Posterior vena cava (tissue), 2 donors: Measurements from ENCODE around the gene MYO5A. TPM values are rescaled to one million over a fixed set of nuclear protein-coding genes. Genes with fewer than 3 reads are reported as not detected.

Source experiments
- microRNA-seq, 2 donors: library from miRNA; unstranded; fragments of <30 nt; microRNA quantifications; one replicate each; pipeline ENCODE4 v1.2.0, GENCODE V29; 2020 to 2021; ENCODE audit warnings: borderline microRNAs expressed in 2 of 2
- total RNA-seq, 2 donors: library from RNA; stranded (reverse); fragmentation: NEBNext Ultra II Directional; extraction: Animal tissue kit (Norgen Biotek cat#: 25700); gene quantifications; one replicate each; pipeline ENCODE4 v1.2.1, GENCODE V29; 2021
- donor health status: DM: yes; HTN: yes; CAD: no.
- donor health status: DM: yes; HTN: yes; CAD: no.

MYO5A gene
- total RNA-seq, 2 donors from 2014 or later = 42.3 to 44.7 TPM

Small RNA genes lying within 50 kb of the gene (microRNA-seq; reads per million reads assigned to microRNA genes)
- gene MIR1266 = 0 reads per million in 2 donors

Other genes with a start within 250 kb of the MYO5A start
- gene MYO5C, start 233.1 kb downstream of the MYO5A start, total RNA-seq = 10 to 100 TPM in 1 of 2 donors, 1 to 10 TPM in 1; 8.6 to 11.1 TPM
- gene ARPP19, start 40.1 kb upstream of the MYO5A start, total RNA-seq = 100 to 1,000 TPM; 118 to 176 TPM
- gene ATOSA, start 150.5 kb upstream of the MYO5A start, total RNA-seq = 10 to 100 TPM; 32.6 to 36.1 TPM